Esophagus muscularis mucosa (tissue), 3 donors: ENCODE results near the gene EBF3.

Source experiments
- CTCF ChIP-seq, 3 experiments: fragments of 200-600 bp in 2 of 3; fragments of 450-650 bp in 1 of 3; sonication (generic) in 2 of 3; IDR thresholded peaks; one replicate each; pipeline ENCODE4 v1.5.1; 2017 to 2019; ENCODE audit warnings: antibody characterized with exemption in 3 of 3, mild to moderate bottlenecking in 2 of 3, moderate library complexity in 1 of 3
- POLR2A ChIP-seq: fragments of 450-650 bp; IDR thresholded peaks from one replicate; pipeline ENCODE4 v1.6.1; 2017; ENCODE audit warnings: antibody characterized with exemption, moderate library complexity, mild to moderate bottlenecking, low read depth

- TF ChIP-seq CTCF (IDR thresholded peaks at IDR 0.05) (peak; percentile 26 to 59 (median 40)), POLR2A (no peak)
Measured at GRCh38 chr10:129968853-129969183, 4.7 kb upstream of the EBF3 start.
